MM.1S (cell line): ENCODE measurements around the gene NCOA5.

Experiments
- DNase-seq: peaks from one replicate; pipeline ENCODE4 v3.0.0-alpha.2; 2015
- H2AFZ ChIP-seq: fragments of 300-600 bp; sonication (generic); 2 replicates; pipeline ENCODE4 v1.6.0; 2016; ENCODE audit warnings: antibody characterized with exemption, low read length
- H3F3A ChIP-seq: fragments of 300-600 bp; sonication (generic); 2 replicates; pipeline ENCODE4 v1.6.1; 2016; ENCODE audit warnings: mild to moderate bottlenecking, antibody characterized with exemption, low read length, moderate library complexity, mixed read lengths; ENCODE audit not compliant: insufficient read depth
- H3K27ac ChIP-seq: fragments of 300-600 bp; sonication (generic); 2 replicates; pipeline ENCODE4 v1.5.1; 2016; ENCODE audit warnings: mild to moderate bottlenecking, low read length
- H3K27me3 ChIP-seq: fragments of 300-600 bp; sonication (generic); replicated peaks from 2 replicates; pipeline ENCODE4 v1.6.0; 2016; ENCODE audit warnings: low read length; ENCODE audit not compliant: insufficient read depth
- H3K36me3 ChIP-seq: fragments of 300-600 bp; sonication (generic); replicated peaks from 2 replicates; pipeline ENCODE4 v1.6.1; 2016; ENCODE audit warnings: mild to moderate bottlenecking, low read length, mixed read lengths; ENCODE audit not compliant: insufficient read depth
- H3K4me1 ChIP-seq: fragments of 300-600 bp; sonication (generic); 2 replicates; pipeline ENCODE4 v1.6.1; 2016; ENCODE audit warnings: low read length, mixed read lengths
- H3K4me2 ChIP-seq: fragments of 300-600 bp; sonication (generic); 2 replicates; pipeline ENCODE4 v1.6.0; 2016; ENCODE audit warnings: low read depth, low read length
- H3K4me3 ChIP-seq: fragments of 300-600 bp; sonication (generic); 2 replicates; pipeline ENCODE4 v1.5.1; 2016; ENCODE audit warnings: low read length, mixed read lengths
- H3K79me2 ChIP-seq: fragments of 300-600 bp; sonication (generic); 2 replicates; pipeline ENCODE4 v1.6.1; 2016; ENCODE audit warnings: mixed run types, low read length, mixed read lengths
- H3K9ac ChIP-seq: fragments of 300-600 bp; sonication (generic); 2 replicates; pipeline ENCODE4 v1.6.1; 2016; ENCODE audit warnings: low read length, mixed read lengths
- H3K9me2 ChIP-seq: fragments of 300-600 bp; sonication (generic); replicated peaks from 2 replicates; pipeline ENCODE4 v1.6.1; 2016; ENCODE audit warnings: mild to moderate bottlenecking, low read length, mixed read lengths; ENCODE audit not compliant: insufficient read depth
- H3K9me3 ChIP-seq: fragments of 300-600 bp; sonication (generic); replicated peaks from 2 replicates; pipeline ENCODE4 v1.6.1; 2016; ENCODE audit warnings: mild to moderate bottlenecking, low read length, mixed read lengths; ENCODE audit not compliant: insufficient read depth
- H4K20me1 ChIP-seq: fragments of 300-600 bp; sonication (generic); 2 replicates; pipeline ENCODE4 v1.6.1; 2016; ENCODE audit warnings: mild to moderate bottlenecking, low read length, moderate library complexity, mixed read lengths; ENCODE audit not compliant: insufficient read depth
- EZH2 ChIP-seq: fragments of 300-600 bp; sonication (generic); optimal IDR thresholded peaks from 2 replicates; pipeline ENCODE3; 2017; ENCODE audit warnings: low read depth, mild to moderate bottlenecking, antibody characterized with exemption, low read length, mixed read lengths
- EZH2phosphoT487 ChIP-seq: fragments of 300-600 bp; sonication (generic); IDR thresholded peaks from 2 replicates; pipeline ENCODE4 v1.6.1; 2018; ENCODE audit warnings: antibody characterized with exemption, low read length
- TF ChIP-seq, protein P1 (sequence below): fragments of 300-600 bp; sonication (generic); IDR thresholded peaks from 2 replicates; pipeline ENCODE4 v1.5.1; 2016; ENCODE audit warnings: antibody characterized with exemption, low read length, mixed read lengths

The NCOA5 gene

GRCh38 chr20:46111028-46111835 is 21.5 kb upstream of the NCOA5 start:
- H3K27ac ChIP-seq: no peak overlapping the region
- H3K9me3 ChIP-seq: no peaks in the 10 kb centered on the region
- no peak overlapping the region for H3K9ac ChIP-seq
- H3K79me2 ChIP-seq: no peaks in the 10 kb centered on the region
- TF ChIP-seq EZH2phosphoT487: no peak
- peak; percentile 60 for DNase-seq
- no peak overlapping the region for H2AFZ ChIP-seq
- peak overlapping the region; percentile 37; the same call in 1 of the 2 replicates for H3K4me2 ChIP-seq
- no peaks in the 10 kb centered on the region for H3K9me2 ChIP-seq
- H3K4me1 ChIP-seq: peaks cover 26% of the 10 kb centered on the region
- H3F3A ChIP-seq: peaks cover 12% of the 10 kb centered on the region
- H3K27me3 ChIP-seq: peaks cover 49% of the 10 kb centered on the region
- no peaks in the 10 kb centered on the region for H4K20me1 ChIP-seq
- no peak overlapping the region for H3K4me3 ChIP-seq
- H3K36me3 ChIP-seq: no peaks in the 10 kb centered on the region

DNA sequence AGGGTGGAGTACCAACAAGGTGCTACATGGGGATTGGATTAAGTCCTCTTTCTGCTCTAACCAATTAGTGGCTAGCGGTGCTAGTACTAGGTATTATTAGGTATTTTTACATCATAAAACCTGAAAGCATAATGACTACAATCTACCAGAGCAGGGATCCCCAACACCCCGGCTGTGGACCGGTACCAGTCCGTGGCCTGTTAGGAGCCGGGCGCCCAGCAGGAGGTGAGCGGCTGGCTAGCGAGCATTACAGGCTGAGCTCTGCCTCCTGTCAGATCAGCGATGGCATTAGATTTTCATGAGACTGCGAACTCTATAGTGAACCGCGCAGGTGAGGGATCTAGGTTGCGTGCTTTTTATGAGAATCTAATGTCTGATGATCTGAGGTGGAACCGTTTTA is 19.2 kb upstream of the NCOA5 start:
- Histone ChIP-seq H3F3A (peaks cover 12% of the 10 kb centered on the region), H3K79me2 (no peaks in the 10 kb centered on the region), H3K4me3 (peak overlapping the region; percentile 8; the same call in 1 of the 2 replicates), H3K27ac (peak overlapping the region; percentile 1; the same call in 1 of the 2 replicates), H2AFZ (no peak overlapping the region), H3K36me3 (no peaks in the 10 kb centered on the region), H3K27me3 (peaks cover 30% of the 10 kb centered on the region), H3K4me2 (peak overlapping the region; percentile 47; the same call in 1 of the 2 replicates), H3K9me2 (no peaks in the 10 kb centered on the region), H3K9ac (no peak overlapping the region), H3K4me1 (peaks cover 26% of the 10 kb centered on the region), H4K20me1 (no peaks in the 10 kb centered on the region), H3K9me3 (no peaks in the 10 kb centered on the region)
- TF ChIP-seq EZH2 (no peak), EZH2phosphoT487 (no peak)
- TF ChIP-seq, protein P1, sequence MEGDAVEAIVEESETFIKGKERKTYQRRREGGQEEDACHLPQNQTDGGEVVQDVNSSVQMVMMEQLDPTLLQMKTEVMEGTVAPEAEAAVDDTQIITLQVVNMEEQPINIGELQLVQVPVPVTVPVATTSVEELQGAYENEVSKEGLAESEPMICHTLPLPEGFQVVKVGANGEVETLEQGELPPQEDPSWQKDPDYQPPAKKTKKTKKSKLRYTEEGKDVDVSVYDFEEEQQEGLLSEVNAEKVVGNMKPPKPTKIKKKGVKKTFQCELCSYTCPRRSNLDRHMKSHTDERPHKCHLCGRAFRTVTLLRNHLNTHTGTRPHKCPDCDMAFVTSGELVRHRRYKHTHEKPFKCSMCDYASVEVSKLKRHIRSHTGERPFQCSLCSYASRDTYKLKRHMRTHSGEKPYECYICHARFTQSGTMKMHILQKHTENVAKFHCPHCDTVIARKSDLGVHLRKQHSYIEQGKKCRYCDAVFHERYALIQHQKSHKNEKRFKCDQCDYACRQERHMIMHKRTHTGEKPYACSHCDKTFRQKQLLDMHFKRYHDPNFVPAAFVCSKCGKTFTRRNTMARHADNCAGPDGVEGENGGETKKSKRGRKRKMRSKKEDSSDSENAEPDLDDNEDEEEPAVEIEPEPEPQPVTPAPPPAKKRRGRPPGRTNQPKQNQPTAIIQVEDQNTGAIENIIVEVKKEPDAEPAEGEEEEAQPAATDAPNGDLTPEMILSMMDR: no peak
- DNase-seq: no peak

GRCh38 chr20:46108435-46108841 is 18.7 kb upstream of the NCOA5 start:
- Histone ChIP-seq H3K4me3 (peak overlapping the region; percentile 8; the same call in 1 of the 2 replicates), H3K27me3 (peaks cover 25% of the 10 kb centered on the region), H4K20me1 (no peaks in the 10 kb centered on the region), H3K27ac (peak overlapping the region; percentile 1; the same call in 1 of the 2 replicates), H3K4me2 (peak overlapping the region; percentile 47), H3K4me1 (peaks cover 26% of the 10 kb centered on the region), H3K9ac (no peak overlapping the region), H3K36me3 (no peaks in the 10 kb centered on the region), H2AFZ (peak overlapping the region; percentile 10; the same call in 1 of the 2 replicates), H3K79me2 (no peaks in the 10 kb centered on the region), H3K9me3 (no peaks in the 10 kb centered on the region), H3K9me2 (no peaks in the 10 kb centered on the region), H3F3A (peaks cover 12% of the 10 kb centered on the region)
- TF ChIP-seq, protein P1: peak; percentile 37
- no peak for TF ChIP-seq EZH2
- peak; percentile 67 for DNase-seq

DNA sequence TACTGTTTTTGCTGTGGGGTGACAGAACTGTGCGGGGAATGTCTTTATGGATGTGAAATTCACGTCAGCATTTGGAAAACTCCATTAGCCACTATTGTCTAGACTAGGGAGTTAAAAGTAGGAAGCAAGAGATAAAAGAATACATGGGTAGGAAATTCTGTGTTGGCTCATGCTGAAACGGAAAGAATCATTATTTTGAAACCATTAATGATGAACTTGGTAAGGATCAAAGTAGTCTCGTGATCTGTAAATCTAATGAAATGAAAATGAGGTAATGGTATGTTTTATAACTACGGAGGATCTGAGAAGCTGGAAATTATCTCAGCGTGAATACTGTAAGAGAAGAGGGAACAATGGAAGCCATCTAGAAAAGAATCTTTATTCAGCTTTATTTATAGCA is 17.3 kb upstream of the NCOA5 start:
- H3F3A ChIP-seq: peaks cover 12% of the 10 kb centered on the region
- no peak overlapping the region for H3K27ac ChIP-seq
- H3K79me2 ChIP-seq: no peaks in the 10 kb centered on the region
- no peaks in the 10 kb centered on the region for H4K20me1 ChIP-seq
- H3K9me2 ChIP-seq: no peaks in the 10 kb centered on the region
- H2AFZ ChIP-seq: no peak overlapping the region
- no peak overlapping the region for H3K4me2 ChIP-seq
- no peaks in the 10 kb centered on the region for H3K36me3 ChIP-seq
- peaks cover 11% of the 10 kb centered on the region for H3K27me3 ChIP-seq
- H3K9ac ChIP-seq: no peak overlapping the region
- H3K4me3 ChIP-seq: no peak overlapping the region
- no peak for DNase-seq
- TF ChIP-seq, protein P1: no peak
- H3K9me3 ChIP-seq: no peaks in the 10 kb centered on the region
- H3K4me1 ChIP-seq: peaks cover 26% of the 10 kb centered on the region
